HCT116 (cell line): ENCODE data around the gene TNS3.

Source experiments
- CEBPB ChIP-seq: IDR thresholded peaks from 2 replicates; pipeline ENCODE4 v1.6.1; 2012; ENCODE audit warnings: low read depth
- CTCF ChIP-seq, 3 experiments: fragments of 200-600 bp in 1 of 3; sonication (generic) in 1 of 3; IDR thresholded peaks in 2 of 3; conservative IDR thresholded peaks in 1 of 3; 2 replicates each; pipeline ENCODE4 v1.5.1; 2012 to 2017; ENCODE audit warnings: low read depth in 2 of 3, low read length in 2 of 3, antibody characterized with exemption in 1 of 3, borderline replicate concordance in 1 of 3, control low read depth in 1 of 3, mild to moderate bottlenecking in 1 of 3, mixed read lengths in 1 of 3, mixed run types in 1 of 3, moderate library complexity in 1 of 3; ENCODE audit not compliant: insufficient read depth in 1 of 3
- EZH2 ChIP-seq: fragments of 200-600 bp; sonication (generic); IDR thresholded peaks from 2 replicates; pipeline ENCODE4 v1.6.1; 2017; ENCODE audit warnings: antibody characterized with exemption, mixed run types
- EZH2phosphoT487 ChIP-seq: fragments of 200-600 bp; IDR thresholded peaks from 2 replicates; pipeline ENCODE4 v1.6.1; 2018; ENCODE audit warnings: antibody characterized with exemption, borderline replicate concordance
- POLR2A ChIP-seq: IDR thresholded peaks from 2 replicates; pipeline ENCODE4 v1.7.0; 2011; ENCODE audit warnings: borderline replicate concordance; ENCODE audit not compliant: insufficient read depth, insufficient read length; ENCODE audit errors: extremely low read depth
- POLR2AphosphoS5 ChIP-seq: IDR thresholded peaks from 2 replicates; pipeline ENCODE4 v1.6.1; 2011; ENCODE audit warnings: mild to moderate bottlenecking, low read depth, low read length, moderate library complexity
- RAD21 ChIP-seq: IDR thresholded peaks from 2 replicates; pipeline ENCODE4 v1.6.1; 2012; ENCODE audit warnings: low read depth, mild to moderate bottlenecking
- SIN3A ChIP-seq: IDR thresholded peaks from 2 replicates; pipeline ENCODE4 v1.6.1; 2012; ENCODE audit warnings: low read depth
- SRF ChIP-seq: IDR thresholded peaks from 2 replicates; pipeline ENCODE4 v1.6.1; 2012; ENCODE audit warnings: low read depth
- TCF7L2 ChIP-seq: IDR thresholded peaks from 2 replicates; pipeline ENCODE4 v1.7.0; 2011; ENCODE audit warnings: borderline replicate concordance, inconsistent platforms; ENCODE audit not compliant: insufficient read depth, insufficient read length; ENCODE audit errors: extremely low read depth
- YY1 ChIP-seq: IDR thresholded peaks from 2 replicates; pipeline ENCODE4 v1.6.1; 2011; ENCODE audit warnings: low read length, low read depth, moderate library complexity, mild to moderate bottlenecking; ENCODE audit not compliant: insufficient replicate concordance; ENCODE audit errors: extremely low read depth
- ZNF274 ChIP-seq: fragments of 200-500 bp; sonication (Bioruptor generic); IDR thresholded peaks from 2 replicates; pipeline ENCODE4 v1.6.1; 2014; ENCODE audit warnings: mild to moderate bottlenecking, low read depth, low read length, inconsistent platforms

DNA sequence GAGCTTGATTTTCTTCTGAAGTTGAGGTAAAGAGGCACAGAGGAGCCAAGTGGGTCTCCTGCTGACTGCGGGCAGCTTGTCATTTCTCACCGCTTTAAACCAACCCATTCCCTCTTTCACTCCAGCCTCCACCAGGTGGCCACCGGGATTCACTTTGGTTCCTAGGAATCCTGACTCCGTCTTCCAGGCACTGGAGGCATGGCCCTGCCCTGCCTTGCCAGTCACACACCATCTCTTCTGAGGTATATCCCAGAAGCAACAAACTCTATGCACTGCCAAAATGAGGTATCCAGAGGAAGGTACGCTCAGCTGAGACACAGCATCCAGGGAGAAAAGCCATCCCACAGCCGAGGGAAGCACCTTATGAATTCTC is 280.8 kb downstream of the TNS3 start:
- TF ChIP-seq POLR2AphosphoS5 (no peak), TCF7L2 (no peak), ZNF274 (no peak), CTCF (IDR thresholded peaks at IDR 0.05 in 2 of 3, conservative IDR thresholded peaks at IDR 0.05 in 1 of 3; ENCODE audit: borderline replicate concordance in 1 of 3, insufficient read depth in 1 of 3, low read depth in 2 of 3, low read length in 2 of 3) (peak in 2 of 3 experiments; percentile 6 to 15; a peak in 1 of 6 replicates), POLR2A (no peak), RAD21 (peak; percentile 34; the same call in 1 of the 2 replicates), SIN3A (no peak), YY1 (no peak), EZH2phosphoT487 (no peak), CEBPB (no peak), SRF (no peak), EZH2 (no peak)
